Retinal pigment epithelial cell (primary cell): ENCODE data around the gene WNT5A.

Experiments used
- DNase-seq: peaks from one replicate; pipeline ENCODE4 v3.0.0-alpha.2; 2010; ENCODE audit warnings: low read depth
- H3K4me3 ChIP-seq: 2 replicates; pipeline ENCODE4 v1.5.1; 2011; ENCODE audit warnings: mild to moderate bottlenecking, low read length, control low read depth, moderate library complexity
- CTCF ChIP-seq: conservative IDR thresholded peaks from 2 replicates; pipeline ENCODE4 v1.5.1; 2011; ENCODE audit warnings: low read depth, low read length, control low read depth, inconsistent platforms

The WNT5A gene

GRCh38 chr3:55524565-55525244, 37.6 kb upstream of the WNT5A start:
- peak; percentile 54 for DNase-seq
- no peak for TF ChIP-seq CTCF
- no peak overlapping the region for H3K4me3 ChIP-seq

- no peak overlapping the region for H3K4me3 ChIP-seq
- no peak for TF ChIP-seq CTCF
- DNase-seq: no peak
Measured at GRCh38 chr3:55523471-55523870, 36.4 kb upstream of the WNT5A start.

DNA sequence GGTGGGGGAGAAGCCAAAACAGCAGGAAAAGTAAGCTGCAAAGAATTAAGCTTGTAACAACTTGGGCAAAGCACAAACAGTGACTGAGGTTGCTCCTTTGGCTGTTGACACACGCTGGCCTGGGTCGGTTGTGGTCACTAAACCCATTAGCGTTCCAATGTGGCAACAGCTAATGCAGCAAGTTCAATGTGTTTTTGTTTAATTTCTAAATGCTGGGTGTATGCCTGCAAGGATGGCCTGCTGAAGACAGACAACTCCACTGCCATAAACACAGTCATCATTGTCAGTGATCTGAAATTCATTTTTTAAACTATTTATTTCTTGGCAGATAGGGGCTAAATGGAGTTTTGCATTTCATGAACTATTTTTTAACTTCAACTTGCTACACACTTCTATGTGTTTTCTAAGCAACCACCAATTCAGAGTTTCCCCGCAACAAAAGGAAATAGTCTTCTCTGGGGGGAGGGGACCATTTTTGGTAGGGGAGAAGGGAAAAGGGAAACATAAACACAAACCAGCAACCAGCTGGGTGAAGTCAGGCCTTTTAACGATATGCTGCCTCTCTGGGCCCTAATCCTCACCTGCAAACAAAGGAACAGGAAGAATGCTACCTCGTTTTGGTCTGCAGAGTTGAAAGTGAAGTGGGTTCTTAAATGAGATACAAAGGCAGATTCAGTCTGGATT, 34.8 kb upstream of the WNT5A start:
- no peak for DNase-seq
- H3K4me3 ChIP-seq: no peak overlapping the region
- TF ChIP-seq CTCF: no peak

DNA sequence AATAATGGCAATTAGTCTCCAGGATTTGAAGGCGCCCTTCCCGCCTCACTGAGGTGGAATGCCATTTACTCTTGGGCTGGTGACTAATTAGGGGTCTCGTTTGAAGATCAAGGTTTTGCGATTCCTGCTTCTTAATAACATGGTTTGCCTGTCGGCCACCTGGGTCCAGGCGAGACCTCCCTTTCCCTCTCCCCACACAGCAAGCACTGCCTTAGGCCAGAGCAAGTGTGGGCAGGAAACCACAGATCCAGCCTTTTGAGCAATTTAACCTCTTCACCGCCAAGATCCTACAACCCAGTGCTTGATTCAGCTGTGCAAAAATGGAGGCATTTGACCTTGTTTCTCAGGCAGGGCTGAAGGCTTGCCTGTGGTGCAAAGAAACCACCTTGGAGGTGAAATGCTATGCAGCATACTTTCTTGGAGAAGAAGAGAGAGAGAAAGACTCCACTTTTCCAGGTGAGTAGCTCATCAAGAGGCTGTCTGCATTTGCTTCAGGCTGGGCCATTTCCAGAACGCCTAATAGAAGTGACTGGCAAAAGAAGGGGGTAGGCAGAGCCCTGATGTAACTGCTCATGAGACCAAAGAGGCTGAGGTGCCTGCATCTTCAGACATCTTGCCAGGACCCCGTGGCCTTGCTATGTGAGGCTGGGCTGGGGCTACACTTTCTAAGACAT, 34.1 kb upstream of the WNT5A start:
- no peak for TF ChIP-seq CTCF
- no peak overlapping the region for H3K4me3 ChIP-seq
- DNase-seq: no peak

- no peak for TF ChIP-seq CTCF
- DNase-seq: no peak
Measured at GRCh38 chr3:55519019-55519418, 31.9 kb upstream of the WNT5A start.

DNA sequence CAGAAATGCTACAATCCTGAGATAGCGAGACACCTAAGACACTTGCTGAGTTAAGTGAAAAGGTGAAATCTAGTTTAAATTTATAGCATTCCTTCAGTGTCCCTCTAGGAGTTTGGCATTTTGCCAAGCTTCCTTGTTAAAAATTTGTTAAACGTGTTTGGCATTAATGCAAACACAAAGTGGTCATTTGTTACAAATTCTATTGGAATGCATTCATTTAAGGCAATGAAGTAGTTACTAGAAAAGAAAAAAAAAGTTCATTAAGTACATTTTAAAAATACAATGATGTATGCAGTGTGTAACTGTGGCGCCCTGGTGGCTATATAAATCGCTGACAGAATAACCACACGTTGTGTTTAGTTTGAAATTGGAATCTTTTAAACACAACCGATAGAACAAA, 31.3 kb upstream of the WNT5A start:
- TF ChIP-seq CTCF: no peak
- no peak overlapping the region for H3K4me3 ChIP-seq
- DNase-seq: no peak

More at GRCh38 chr3:55519019-55519418, 31.9 kb upstream of the WNT5A start:
- no peak overlapping the region for H3K4me3 ChIP-seq
